ENCODE results near the gene MCCC1.
A peak's percentile ranks its signal among the peaks of the same experiment; 100 is the strongest.
"Not testable (repeated sequence)": the region's sequence is repeated elsewhere in the genome, so short reads cannot be mapped to it uniquely, and the experiment has no call there.

MCCC1 gene

DNA sequence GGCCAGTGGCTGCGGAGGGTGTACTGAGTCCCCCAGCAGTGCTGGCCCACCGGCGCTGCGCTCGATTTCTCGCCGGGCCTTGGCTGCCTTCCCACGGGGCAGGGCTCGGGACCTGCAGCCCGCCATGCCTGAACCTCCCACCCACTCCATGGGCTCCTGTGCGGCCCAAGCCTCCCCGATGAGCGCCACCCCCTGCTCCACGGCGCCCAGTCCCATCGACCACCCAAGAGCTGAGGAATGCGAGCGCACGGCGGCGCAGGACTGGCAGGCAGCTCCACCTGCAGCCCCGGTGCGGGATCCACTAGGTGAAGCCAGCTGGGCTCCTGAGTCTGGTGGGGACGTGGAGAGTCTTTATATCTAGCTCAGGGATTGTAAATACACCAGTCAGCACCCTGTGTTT is 1.7 kb upstream of the MCCC1 start:
- not testable (repeated sequence) for DNase-seq (ENCODE audit: low read depth)

DNA sequence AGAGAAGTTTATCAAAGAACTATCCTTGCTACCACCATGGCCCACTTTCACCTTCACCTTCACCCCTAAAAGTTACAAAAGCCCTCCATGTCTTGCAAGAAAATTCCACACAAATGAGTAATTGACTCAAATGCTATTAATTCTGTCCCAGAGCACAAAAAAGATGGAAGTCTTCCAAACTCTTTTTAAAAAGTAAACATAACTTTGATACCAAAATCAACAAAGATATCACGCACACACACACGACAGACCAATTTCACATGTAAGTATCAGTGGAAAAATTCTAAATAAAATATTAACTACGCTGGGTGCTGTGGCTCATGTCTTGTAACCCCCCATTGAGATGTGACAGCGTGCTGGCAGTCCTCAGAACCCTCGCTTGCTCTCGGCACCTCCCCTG is 1.1 kb upstream of the MCCC1 start:
- DNase-seq (ENCODE audit: low read depth) = no peak

DNA sequence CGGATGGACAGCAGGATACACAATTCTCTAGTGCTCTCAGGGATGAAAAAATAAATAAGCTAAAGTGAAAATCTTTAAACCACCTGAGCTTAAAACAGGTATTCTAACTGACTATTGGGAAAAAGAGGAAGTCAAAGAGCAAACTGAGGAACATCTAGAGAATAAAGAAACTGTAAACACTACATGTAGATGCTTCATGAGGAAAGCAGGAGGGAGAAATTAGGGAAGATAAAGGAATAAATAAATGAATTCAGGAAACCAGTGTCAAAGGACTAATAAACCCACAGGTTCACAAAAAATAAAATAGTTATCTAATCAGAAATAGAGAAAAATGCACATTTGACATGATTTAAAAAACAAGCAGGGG is 525 bp upstream of the MCCC1 start:
- no peak for DNase-seq (ENCODE audit: low read depth)

DNA sequence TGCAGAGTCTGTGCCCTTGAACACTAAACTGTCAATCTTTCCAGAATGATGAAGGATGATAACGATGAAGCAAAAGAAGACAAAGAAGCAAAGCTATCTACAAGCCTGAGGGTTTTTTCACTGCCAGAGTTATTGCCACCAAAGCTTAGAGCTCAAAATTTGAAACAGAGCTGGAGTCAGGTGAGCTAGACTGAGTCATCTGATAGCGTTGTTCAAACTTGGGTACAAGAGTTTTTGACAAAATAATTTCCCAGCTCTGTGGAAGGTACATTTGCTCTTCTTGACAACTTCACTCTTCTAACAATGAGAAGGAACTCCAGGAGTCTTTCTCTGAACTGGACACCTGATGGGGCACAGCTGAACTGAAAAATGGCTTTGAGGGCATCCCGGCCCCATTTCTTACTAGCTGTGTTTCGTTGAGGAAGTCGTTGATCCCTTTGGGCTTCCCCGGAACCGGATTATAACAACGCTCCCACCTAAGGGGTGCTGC is 715 bp downstream of the MCCC1 start:
- no peak for DNase-seq (ENCODE audit: low read depth)

DNA sequence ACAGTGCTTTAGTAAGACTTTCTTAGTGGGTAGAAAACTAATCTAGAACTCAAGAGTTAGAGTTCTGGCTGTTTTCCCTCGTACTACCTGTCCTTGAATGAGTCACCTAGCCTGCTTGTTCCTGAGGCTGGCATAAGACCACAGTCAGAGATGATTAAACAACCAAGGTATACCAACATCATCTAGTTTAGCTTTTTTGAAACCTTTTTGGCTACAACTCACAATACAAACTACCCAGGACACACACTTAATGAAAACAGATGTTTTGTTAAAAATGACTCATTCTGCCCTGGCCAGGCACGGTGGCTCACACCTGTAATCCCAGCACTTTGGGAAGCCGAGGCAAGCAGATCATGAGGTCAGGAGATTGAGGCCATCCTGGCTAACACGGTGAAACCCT is 4.6 kb downstream of the MCCC1 start:
- no peak for DNase-seq (ENCODE audit: low read depth)

- DNase-seq (ENCODE audit: low read depth) = no peak
Measured at GRCh38 chr3:183092256-183092655, 7.0 kb downstream of the MCCC1 start.

DNA sequence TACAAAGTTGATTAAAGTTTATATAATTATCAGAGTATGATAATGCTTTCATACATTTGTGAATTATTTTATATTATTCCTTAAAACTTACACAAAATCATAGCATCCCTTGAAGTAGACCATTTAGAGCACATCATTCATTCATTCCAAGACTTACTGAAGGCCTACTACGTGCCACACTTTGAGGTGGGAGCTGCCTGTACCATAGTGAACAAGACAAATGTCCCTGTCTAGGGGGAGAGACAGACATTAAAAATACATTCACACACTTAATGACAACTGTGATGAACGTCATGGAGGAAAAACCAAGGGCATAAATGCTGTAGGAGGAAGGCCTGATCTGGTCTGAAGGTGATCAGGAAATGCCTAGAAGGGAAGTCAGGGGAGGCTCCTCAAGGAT is 12.1 kb downstream of the MCCC1 start:
- DNase-seq (ENCODE audit: low read depth) = no peak

DNA sequence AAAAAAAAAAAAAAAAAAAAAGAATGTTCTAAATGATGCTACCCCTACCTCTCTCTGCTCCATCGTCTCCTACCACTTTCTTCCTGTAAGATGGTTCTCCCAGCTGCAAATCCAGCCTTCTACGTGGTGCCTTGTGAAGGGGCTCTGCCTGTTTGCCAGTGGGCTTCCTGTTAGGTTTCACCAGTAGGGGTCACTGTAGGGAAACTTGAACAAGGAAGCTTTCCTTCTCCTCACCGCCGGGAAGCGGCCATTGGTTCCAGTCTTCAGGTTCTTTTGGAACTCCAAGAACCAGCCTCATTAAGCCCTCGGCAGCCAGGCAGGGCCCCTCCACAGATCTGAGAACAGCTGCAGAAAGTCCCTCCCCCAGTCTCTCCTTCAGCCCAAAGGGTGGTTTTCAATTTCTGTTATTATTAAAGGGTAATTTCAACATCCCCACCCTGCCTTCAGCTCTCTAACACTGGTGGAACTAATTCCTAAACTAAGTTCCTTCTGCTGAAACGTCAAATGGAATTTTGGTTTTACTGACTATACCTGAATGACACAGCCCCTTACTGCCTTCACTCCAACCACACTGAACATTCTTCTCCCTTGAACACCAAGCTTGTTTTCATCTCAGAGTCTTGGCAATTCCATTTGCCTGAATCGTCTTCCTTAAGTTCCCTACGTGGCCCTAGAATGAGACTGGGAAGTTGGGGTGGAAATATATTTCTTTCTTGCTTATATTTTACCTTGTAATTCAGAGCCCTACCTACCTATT is 13.5 kb downstream of the MCCC1 start:
- DNase-seq (ENCODE audit: low read depth) = no peak

DNA sequence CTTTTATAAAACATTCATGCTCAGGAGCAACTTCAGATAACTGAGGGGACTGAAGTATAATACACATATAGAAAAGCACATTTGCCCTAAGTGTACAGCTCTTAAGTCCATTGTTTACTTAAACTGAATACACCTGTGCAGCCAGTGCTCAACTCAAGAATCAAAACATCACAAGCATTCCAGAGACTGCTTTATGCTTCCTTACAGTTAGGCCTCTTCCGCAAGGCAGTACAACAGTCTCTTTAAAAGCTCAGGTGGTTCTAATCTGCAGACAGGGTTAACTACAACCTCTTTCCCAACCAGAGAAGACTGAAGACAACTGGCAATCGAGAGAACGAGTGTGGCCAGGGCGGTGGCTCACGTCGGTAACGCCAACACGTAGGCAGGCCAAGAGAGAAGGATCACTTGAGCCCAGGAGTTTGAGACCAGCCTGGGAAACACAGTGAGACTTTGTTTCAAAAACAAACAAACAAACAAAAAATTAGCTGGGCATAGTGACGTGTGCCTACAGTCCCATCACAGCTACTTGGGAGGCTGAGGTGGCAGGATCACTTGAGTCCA is 16.9 kb downstream of the MCCC1 start:
- DNase-seq (ENCODE audit: low read depth) = no peak

DNA sequence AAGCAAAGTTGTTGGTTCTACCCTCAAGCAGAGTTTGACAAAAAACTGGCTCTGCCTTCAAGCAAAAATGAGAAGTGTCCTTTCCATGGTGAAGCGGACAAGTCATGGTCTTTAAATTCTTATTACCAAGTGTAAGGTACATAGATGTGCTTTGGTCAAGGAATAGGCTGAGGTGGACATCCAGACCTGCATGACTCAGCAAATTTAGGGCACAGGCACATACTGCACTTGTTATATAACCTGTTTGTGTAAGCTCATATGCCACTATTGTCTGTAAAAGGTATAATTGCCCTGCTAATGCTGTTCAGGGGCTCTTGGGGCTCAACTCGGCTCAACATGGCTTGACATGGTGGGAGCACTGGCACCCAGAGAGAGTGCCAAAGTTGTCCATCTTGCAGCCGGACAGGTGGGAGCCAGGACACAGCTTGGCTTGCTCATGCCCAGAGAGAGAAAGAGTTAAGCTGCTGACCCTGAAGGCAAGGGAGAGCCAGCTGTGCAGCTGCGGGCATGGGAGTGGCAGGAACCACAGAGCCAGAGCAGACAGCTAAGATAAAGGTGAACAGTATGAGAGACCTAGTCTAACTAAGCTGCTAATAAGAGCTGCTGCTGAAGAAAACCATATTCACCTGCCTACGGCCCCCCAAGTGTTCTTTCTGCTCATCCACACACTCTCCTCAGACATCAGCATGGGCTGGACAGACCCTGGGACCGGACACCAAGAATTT is 17.7 kb downstream of the MCCC1 start:
- DNase-seq (ENCODE audit: low read depth) = no peak

- no peak for DNase-seq (ENCODE audit: low read depth)
Measured at GRCh38 chr3:183080628-183081027, 18.7 kb downstream of the MCCC1 start.

DNA sequence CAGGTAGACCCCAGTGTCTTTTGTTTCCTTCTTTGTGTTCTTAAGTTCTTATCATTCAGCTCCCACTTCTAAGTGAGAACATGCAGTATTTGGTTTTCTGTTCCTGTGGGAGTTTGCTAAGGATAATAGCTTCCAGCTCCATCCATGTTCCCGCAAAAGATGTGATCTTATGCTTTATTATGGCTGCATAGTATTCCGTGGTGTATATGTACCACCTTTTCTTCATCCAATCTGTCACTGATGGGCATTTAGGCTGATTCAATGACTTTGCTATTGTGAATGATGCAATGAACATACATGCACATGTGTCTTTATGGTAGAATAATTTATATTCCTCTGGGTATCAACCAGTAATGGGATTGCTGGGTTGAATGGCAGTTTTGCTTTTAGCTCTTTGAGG is 24.4 kb downstream of the MCCC1 start:
- DNase-seq (ENCODE audit: low read depth) = no peak

DNA sequence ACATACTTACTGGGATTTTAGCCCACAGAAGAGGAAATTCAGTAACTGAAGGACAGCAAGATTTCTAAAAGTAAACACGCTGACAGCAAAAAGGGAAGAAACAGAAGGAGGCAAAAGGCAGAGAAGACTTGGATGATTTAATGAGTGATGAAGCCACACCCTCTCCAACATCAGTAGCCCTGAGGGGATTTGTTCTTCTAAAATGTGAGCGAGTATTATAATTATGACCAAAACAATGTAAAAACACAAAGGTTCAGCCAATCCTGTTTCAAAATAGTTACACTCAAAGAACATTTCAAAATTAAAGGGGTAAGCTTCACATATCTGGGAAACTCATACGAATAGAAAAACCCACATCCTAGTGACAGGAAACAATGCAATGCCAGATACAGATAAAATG is 25.0 kb downstream of the MCCC1 start:
- peak; percentile 32 for DNase-seq (ENCODE audit: low read depth)

DNA sequence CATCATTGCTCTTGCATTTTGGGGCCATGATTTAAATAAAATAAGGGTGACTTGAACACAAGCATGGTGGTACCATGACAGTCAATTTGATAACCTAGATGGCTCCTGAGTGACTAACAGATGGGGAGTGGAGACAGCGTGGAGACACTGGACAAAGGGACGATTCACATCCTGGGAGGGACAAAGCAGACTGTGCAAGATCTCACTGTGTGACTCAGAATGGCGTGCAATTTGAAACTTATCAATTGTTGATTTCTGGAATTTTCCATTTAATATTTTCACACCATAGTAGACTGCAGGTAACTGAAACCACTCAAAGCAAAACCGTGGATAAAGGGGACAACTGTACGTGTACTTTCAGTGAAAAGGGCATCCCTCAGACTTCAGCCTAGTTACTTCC is 25.5 kb downstream of the MCCC1 start:
- no peak for DNase-seq (ENCODE audit: low read depth)

- DNase-seq (ENCODE audit: low read depth) = no peak
Measured at GRCh38 chr3:183070892-183071291, 28.4 kb downstream of the MCCC1 start.

DNA sequence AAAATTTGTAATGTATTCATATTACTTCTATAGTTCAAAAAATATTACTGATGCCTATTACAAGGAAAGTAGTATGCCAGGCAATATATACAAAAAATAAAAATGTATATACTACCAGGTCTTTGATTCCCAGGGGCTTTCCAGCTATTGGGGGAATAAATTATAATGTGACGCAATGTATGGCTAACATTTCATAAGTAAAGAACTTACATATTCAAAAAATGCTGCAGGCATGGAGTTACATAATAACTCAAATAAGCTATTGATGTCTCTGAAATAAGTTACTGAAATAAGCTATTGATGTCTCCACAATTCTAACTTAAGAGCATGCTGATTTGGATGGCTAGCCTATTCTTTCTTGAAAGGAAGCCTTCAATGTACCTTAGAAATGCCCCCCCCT is 30.2 kb downstream of the MCCC1 start:
- no peak for DNase-seq (ENCODE audit: low read depth)

DNA sequence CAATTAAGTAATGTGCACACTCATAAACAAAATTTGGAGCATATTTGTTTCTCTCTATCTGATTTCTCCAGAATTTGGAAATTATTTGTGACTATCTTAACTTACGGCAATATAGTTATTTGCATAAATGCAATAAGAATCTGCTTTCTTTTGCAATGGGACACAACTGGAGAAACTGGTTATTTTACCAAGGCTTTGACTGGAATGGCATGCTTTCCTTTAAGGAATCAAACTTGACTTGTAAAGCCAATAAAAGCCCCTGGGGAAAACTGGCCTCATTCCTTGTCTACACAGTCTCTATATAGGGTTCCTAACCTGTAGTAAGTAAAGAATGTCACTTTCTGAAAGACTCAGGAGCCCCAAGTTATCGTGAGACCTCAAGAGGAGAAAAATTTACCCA is 32.4 kb downstream of the MCCC1 start:
- not testable (repeated sequence) for DNase-seq (ENCODE audit: low read depth)

DNA sequence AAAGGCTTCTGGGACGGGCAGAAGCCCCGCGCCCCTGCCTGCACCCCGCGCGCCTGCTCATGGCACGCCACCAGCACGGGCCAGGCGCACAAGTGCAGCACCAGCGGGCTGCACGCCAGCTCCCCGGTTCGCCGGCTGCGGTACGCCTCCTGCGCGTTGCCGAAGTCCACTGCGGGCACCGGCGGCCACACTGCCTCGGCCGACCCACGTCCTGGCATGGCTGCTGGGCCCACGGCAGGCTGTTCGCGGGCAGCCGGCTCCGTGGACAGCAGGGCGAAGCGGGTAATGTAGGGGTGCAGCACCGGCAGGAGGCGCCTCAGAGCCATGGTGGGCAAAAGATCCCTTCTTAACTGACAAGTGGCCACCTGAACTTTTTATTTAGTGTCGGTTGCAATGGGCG is 34.8 kb downstream of the MCCC1 start:
- no peak for DNase-seq (ENCODE audit: low read depth)

- DNase-seq (ENCODE audit: low read depth) = peak; percentile 29
Measured at GRCh38 chr3:183061391-183062172, 37.7 kb downstream of the MCCC1 start.

GRCh38 chr3:183058351-183058750 is 40.9 kb downstream of the MCCC1 start:
- DNase-seq (ENCODE audit: low read depth) = no peak

GRCh38 chr3:183050706-183051105 is 48.6 kb downstream of the MCCC1 start:
- DNase-seq (ENCODE audit: low read depth) = no peak

- no peak for DNase-seq (ENCODE audit: low read depth)
Measured at GRCh38 chr3:183046883-183047282, 52.4 kb downstream of the MCCC1 start.
